Limb (tissue), 2 donors: ENCODE measurements around the gene LAYN.
A peak's percentile ranks its signal among the peaks of the same experiment; 100 is the strongest.

Experiments used
- DNase-seq, 2 donors: peaks; one replicate each; pipeline ENCODE4 v3.0.0-alpha.2; 2016; ENCODE audit errors: extremely low spot score in 2 of 2

The LAYN gene

GRCh38 chr11:111561791-111562325 is 21.3 kb downstream of the LAYN start:
- no peak for DNase-seq

GRCh38 chr11:111562692-111563389 is 22.3 kb downstream of the LAYN start:
- no peak for DNase-seq

DNA sequence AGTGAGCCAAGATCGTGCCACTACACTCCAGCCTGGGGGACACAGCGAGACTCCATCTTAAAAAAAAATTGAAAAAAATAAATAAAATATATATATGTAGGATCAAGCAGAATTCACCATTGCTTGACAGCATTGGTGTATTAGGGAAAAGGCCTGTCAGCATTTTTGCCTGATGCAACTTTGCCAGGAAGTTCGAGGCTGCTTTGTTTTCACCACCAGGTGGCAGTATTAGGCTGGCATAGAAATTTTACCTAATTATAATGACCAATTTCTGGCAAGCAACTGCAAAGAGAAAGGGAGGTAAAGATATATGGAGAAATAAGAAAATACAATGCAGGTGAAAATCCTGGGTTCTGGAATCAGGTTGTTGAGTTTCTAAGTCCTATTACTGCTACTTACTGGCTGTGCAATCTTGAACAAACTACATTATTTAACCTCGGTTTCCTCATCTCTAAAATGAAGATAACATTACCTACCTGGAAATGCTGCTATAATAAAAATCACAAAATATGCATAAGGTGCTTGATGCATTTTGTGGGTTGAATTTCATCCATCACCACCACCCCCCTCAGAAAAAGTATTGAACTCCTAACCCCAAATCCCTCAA is 24.7 kb downstream of the LAYN start:
- peak; percentile 67 to 76 for DNase-seq

- no peak for DNase-seq
These were observed 25.8 kb downstream of the LAYN start for GRCh38 chr11:111566324-111566723.

GRCh38 chr11:111569476-111569875 is 29.0 kb downstream of the LAYN start:
- DNase-seq: no peak

GRCh38 chr11:111570796-111571195 is 30.3 kb downstream of the LAYN start:
- no peak for DNase-seq

DNA sequence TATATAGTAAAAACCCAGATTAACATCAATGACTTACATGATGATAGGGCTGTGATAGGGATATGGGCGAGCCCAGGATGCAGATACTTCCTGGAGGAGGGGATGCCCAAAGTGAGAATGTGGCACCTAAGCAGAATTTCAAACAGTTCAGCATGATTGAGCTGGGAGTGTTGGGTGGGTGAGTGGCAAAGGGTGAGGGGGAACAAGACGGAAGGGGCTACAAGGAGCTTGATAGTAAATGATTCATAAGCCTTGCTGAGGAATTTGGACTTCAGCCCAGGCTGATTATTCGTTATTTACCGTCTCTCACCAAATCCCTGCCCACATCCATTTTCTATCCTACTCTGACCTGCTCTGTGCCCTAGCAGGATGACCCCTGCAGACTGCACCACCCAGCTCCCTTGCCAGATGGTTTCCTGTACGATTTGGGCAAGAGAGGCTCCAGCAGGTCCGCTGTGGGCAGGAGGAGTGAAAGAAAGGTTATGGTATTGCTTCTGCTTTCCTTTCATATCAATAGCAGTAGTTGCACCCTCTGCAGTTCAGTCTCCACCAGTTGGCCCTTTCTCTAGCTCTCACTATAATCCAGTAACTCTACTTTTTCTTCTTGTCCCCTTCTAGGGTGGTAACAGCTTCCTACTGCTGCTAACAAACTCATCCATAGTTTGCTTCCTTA is 31.4 kb downstream of the LAYN start:
- no peak for DNase-seq

DNA sequence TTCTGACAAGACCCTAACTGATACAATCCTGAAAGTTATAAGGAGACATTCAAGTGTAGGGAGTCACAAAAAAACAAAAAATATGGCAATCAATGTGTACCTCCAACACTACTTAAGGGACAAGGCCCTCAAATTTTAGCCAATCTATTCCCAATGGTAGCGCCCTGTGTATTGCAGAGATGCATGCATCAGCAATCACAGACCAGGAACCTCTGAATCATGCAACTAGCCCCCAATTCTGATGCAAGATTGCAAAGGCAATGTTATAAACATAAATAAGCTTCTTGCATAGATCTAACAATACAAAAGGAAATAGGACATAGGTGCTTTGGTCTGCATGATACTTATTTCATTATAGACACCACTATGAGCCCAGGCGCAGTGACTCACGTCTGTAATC is 32.1 kb downstream of the LAYN start:
- DNase-seq: no peak

GRCh38 chr11:111573821-111574249 is 33.3 kb downstream of the LAYN start:
- peak in 1 of 2 donors; percentile 57 for DNase-seq

- DNase-seq: no peak
These were observed 34.1 kb downstream of the LAYN start for GRCh38 chr11:111574373-111575225.

- no peak for DNase-seq
These were observed 35.2 kb downstream of the LAYN start for GRCh38 chr11:111575740-111576139.

- DNase-seq: no peak
These were observed 37.3 kb downstream of the LAYN start for GRCh38 chr11:111577821-111578220.

- DNase-seq: no peak
These were observed 40.8 kb downstream of the LAYN start for GRCh38 chr11:111581341-111581740.

GRCh38 chr11:111582163-111582562 is 41.6 kb downstream of the LAYN start:
- no peak for DNase-seq

- no peak for DNase-seq
These were observed 42.4 kb downstream of the LAYN start for GRCh38 chr11:111582881-111583280.

- no peak for DNase-seq
These were observed 44.9 kb downstream of the LAYN start for GRCh38 chr11:111585371-111585770.

- peak in 1 of 2 donors; percentile 56 for DNase-seq
These were observed 45.9 kb downstream of the LAYN start for GRCh38 chr11:111586388-111586831.

- DNase-seq: no peak
These were observed 48.6 kb downstream of the LAYN start for GRCh38 chr11:111589114-111589513.

- no peak for DNase-seq
These were observed 49.5 kb downstream of the LAYN start for GRCh38 chr11:111589886-111590499.

DNA sequence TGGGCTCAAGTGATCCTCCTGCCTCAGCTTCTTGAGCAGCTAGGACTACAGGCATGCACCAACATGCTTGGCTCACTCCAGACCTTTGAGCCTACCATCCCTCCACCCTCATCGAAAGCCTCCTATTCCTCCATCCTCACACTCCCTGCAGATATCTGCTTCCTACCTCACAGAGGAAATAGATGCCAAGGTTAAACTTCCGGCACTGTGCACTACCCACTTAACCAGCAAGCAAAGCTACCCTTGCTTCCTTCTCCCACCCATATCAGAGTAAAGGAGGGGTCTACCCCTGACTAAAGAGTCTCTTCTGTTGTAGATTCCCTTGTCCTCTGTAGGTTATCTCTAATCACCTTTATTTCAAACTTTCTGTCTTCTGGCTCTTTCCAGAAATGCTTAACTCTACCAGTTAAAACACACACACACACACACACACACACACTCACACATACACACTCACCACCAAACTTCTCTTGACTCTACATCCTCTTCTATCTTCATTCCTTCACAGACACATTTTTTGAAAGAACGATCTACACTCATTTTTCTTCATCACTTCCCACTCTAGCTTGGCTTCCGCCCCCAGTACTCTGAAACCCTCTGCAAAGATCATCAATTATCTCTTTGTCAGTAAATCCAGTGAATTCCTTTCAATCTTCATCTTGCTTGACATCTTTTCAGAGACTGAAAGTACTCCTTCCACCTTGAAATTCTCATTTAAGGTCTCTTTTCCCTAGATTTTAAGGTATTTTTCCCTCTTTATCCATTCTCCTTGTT is 50.9 kb downstream of the LAYN start:
- no peak for DNase-seq
